IMR-90 (cell line): ENCODE data around the gene ZNF221. TPM values are rescaled to one million over a fixed set of nuclear protein-coding genes. Genes with fewer than 3 reads are reported as not detected.

Source experiments
- ATAC-seq: fragments of 200-7000 bp; cut with Tn5 transposase; 2 replicates; pipeline ENCODE4 v1.9.1; 2020; ENCODE audit warnings: low read depth, mild to moderate bottlenecking, moderate library complexity
- BruUV-seq: library from RNA; stranded (reverse); fragments of 400-500 nt; replicated peaks from 2 replicates; lab custom pipeline; 2021; lab: Mats Ljungman, UMichigan
- CTCF ChIA-PET: fragments of 300-600 bp; formaldehyde crosslinking; extraction: SDS; loops from one replicate; lab custom pipeline; 2021; ENCODE audit warnings: antibody characterized with exemption; lab: Yijun Ruan, JAX
- POLR2A ChIA-PET: fragments of 300-600 bp; sonication (Branson Sonifier 250); formaldehyde crosslinking; loops from one replicate; lab custom pipeline; 2022; ENCODE audit warnings: antibody characterized with exemption; ENCODE audit not compliant: unreplicated experiment; lab: Charles Lee
- DNase-seq: peaks from one replicate; pipeline ENCODE4 v3.0.0; 2013
- H2AFZ ChIP-seq: replicated peaks from 2 replicates; pipeline ENCODE3; 2013; ENCODE audit warnings: low read length, mild to moderate bottlenecking; ENCODE audit not compliant: poor library complexity
- H2AK5ac ChIP-seq: 2 replicates; pipeline ENCODE4 v1.6.1; 2013; ENCODE audit warnings: low read depth, low read length, inconsistent platforms
- H2AK9ac ChIP-seq: replicated peaks from 2 replicates; pipeline ENCODE3; 2013; ENCODE audit warnings: mild to moderate bottlenecking, low read depth, low read length, moderate library complexity; ENCODE audit not compliant: poor library complexity
- H2BK120ac ChIP-seq: 2 replicates; pipeline ENCODE4 v1.6.1; 2013; ENCODE audit warnings: low read depth, low read length, inconsistent platforms
- H2BK15ac ChIP-seq: 3 replicates; pipeline ENCODE4 v1.6.1; 2013; ENCODE audit warnings: low read depth, low read length, inconsistent platforms
- H2BK20ac ChIP-seq: 2 replicates; pipeline ENCODE4 v1.6.1; 2013; ENCODE audit warnings: low read depth, mild to moderate bottlenecking, inconsistent platforms, low read length, moderate library complexity
- H2BK5ac ChIP-seq: 2 replicates; pipeline ENCODE4 v1.6.1; 2013; ENCODE audit warnings: mild to moderate bottlenecking, low read depth, low read length, inconsistent platforms; ENCODE audit not compliant: poor library complexity, severe bottlenecking
- H3K14ac ChIP-seq: replicated peaks from 2 replicates; pipeline ENCODE4 v1.6.1; 2013; ENCODE audit warnings: low read depth, low read length, inconsistent platforms
- H3K18ac ChIP-seq: 2 replicates; pipeline ENCODE4 v1.6.1; 2013; ENCODE audit warnings: low read depth, low read length, control low read depth
- H3K23ac ChIP-seq: 2 replicates; pipeline ENCODE4 v1.6.1; 2013; ENCODE audit warnings: low read depth, low read length, inconsistent platforms
- H3K27ac ChIP-seq: 2 replicates; pipeline ENCODE4 v1.5.1; 2013; ENCODE audit warnings: mild to moderate bottlenecking, control low read depth, low read length; ENCODE audit not compliant: insufficient read depth
- H3K27me3 ChIP-seq: 2 replicates; pipeline ENCODE4 v1.6.1; 2013; ENCODE audit warnings: low read length; ENCODE audit not compliant: control insufficient read depth, insufficient read depth
- H3K36me3 ChIP-seq: 2 replicates; pipeline ENCODE4 v1.6.1; 2013; ENCODE audit warnings: low read length, mixed read lengths; ENCODE audit not compliant: control insufficient read depth, insufficient read depth
- H3K4ac ChIP-seq: 2 replicates; pipeline ENCODE4 v1.6.1; 2013; ENCODE audit warnings: low read depth, low read length, inconsistent platforms
- H3K4me1 ChIP-seq: 2 replicates; pipeline ENCODE4 v1.6.1; 2013; ENCODE audit warnings: low read length, mixed read lengths; ENCODE audit not compliant: control insufficient read depth, insufficient read depth
- H3K4me2 ChIP-seq: 2 replicates; pipeline ENCODE4 v1.6.1; 2013; ENCODE audit warnings: low read depth, mild to moderate bottlenecking, control low read depth, low read length, moderate library complexity
- H3K4me3 ChIP-seq: 2 replicates; pipeline ENCODE4 v1.5.1; 2013; ENCODE audit warnings: low read depth, mild to moderate bottlenecking, control low read depth, low read length, moderate library complexity; ENCODE audit not compliant: insufficient read depth
- H3K56ac ChIP-seq: 2 replicates; pipeline ENCODE4 v1.6.1; 2013; ENCODE audit warnings: low read length, inconsistent platforms; ENCODE audit not compliant: insufficient read depth; ENCODE audit errors: extremely low read depth
- H3K79me1 ChIP-seq, 2 experiments: 2 replicates each; pipeline ENCODE4 v1.6.1; 2013; ENCODE audit warnings: low read length in 2 of 2, inconsistent platforms in 1 of 2, low read depth in 1 of 2
- H3K9ac ChIP-seq: 2 replicates; pipeline ENCODE4 v1.6.1; 2013; ENCODE audit warnings: low read depth, low read length, control low read depth
- H3K9me1 ChIP-seq: 2 replicates; pipeline ENCODE4 v1.6.1; 2013; ENCODE audit warnings: low read length, inconsistent platforms; ENCODE audit not compliant: insufficient read depth
- H3K9me3 ChIP-seq: 2 replicates; pipeline ENCODE4 v1.6.1; 2013; ENCODE audit warnings: low read length; ENCODE audit not compliant: control insufficient read depth, insufficient read depth
- H4K20me1 ChIP-seq: 2 replicates; pipeline ENCODE4 v1.6.1; 2013; ENCODE audit warnings: low read length, inconsistent platforms; ENCODE audit not compliant: insufficient read depth
- H4K5ac ChIP-seq: 2 replicates; pipeline ENCODE4 v1.6.1; 2013; ENCODE audit warnings: mild to moderate bottlenecking, low read depth, low read length, control low read depth
- H4K8ac ChIP-seq, 2 experiments: 2 replicates each; pipeline ENCODE4 v1.6.1; 2013; ENCODE audit warnings: low read depth in 2 of 2, low read length in 2 of 2, control low read depth in 1 of 2, inconsistent platforms in 1 of 2
- H4K91ac ChIP-seq: 2 replicates; pipeline ENCODE4 v1.6.1; 2013; ENCODE audit warnings: low read depth, low read length, inconsistent platforms; ENCODE audit not compliant: insufficient read depth
- FOS ChIP-seq: fragments of 150-350 bp; IDR thresholded peaks from 2 replicates; pipeline ENCODE4 v1.6.1; 2016; ENCODE audit warnings: low read depth, low read length
- WGBS, 2 experiments: methylation state at CpG; one replicate each; pipeline versions ENCODE4 v1.1.5 to v1.1.7; 2013; ENCODE audit warnings: missing lambda C conversion rate in 2 of 2; ENCODE audit not compliant: insufficient read length in 1 of 2; ENCODE audit errors: extremely low coverage in 2 of 2; 5-methylcytosine and 5-hydroxymethylcytosine counted together
- dilution Hi-C: fragments of 300-500 bp; cut with HindIII; formaldehyde crosslinking; loops from one replicate; pipeline ENCODE4 v1.14.3; 2018; ENCODE audit warnings: low sequenced_read_pairs; ENCODE audit not compliant: unreplicated experiment
- in situ Hi-C: fragments of 300-500 bp; cut with MboI; formaldehyde crosslinking; loops from 3 replicates; pipeline ENCODE4 v1.14.3; 2019; ENCODE audit warnings: low sequenced_read_pairs, inconsistent platforms, mixed read lengths
- intact Hi-C: fragments of 100-400 bp; cut with micrococcal nuclease; formaldehyde crosslinking; loops from 2 replicates; pipeline ENCODE4 v1.10.0; 2022
- polyA plus RNA-seq, 3 experiments: library from polyadenylated mRNA; depleted of rRNA; stranded (reverse); fragments of >200 nt; gene quantifications; 2 replicates each; pipeline ENCODE4 v1.2.3, GENCODE V29; 2012; ENCODE audit warnings: low replicate concordance in 1 of 3
- total RNA-seq: library from RNA; depleted of rRNA; stranded (reverse); fragments of >200 nt; gene quantifications from 2 replicates; pipeline ENCODE4 v1.2.3, GENCODE V29; 2012

The ZNF221 gene
- total and polyA plus RNA-seq, 2 of the 4 experiments (the other 2 are of a cell fraction), result 1.0 to 10.6 TPM

DNA sequence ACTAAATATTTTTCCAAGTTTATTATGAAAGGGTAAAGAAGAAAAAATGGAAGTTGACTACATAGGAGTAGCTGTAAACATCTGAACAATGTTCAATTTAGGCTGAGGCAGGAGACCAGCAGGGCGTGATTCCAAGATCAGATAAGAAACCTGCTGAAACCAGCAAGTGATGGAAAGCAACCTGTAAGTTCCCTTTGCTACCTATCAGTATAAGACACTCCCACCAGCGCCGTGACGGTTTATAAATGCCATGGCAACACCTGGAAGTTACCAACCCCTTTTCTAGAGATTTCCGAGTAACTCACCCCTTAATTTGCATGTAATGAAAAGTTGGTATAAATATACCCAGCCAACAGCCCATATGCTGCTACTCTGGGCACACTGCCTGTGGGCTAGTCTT, 14.8 kb upstream of the ZNF221 start:
- Histone ChIP-seq H3K9ac (no peak overlapping the region), H4K5ac (no peak overlapping the region), H4K91ac (no peak overlapping the region), H2AK9ac (no peak overlapping the region), H2AK5ac (no peak overlapping the region), H2BK20ac (no peak overlapping the region), H3K36me3 (peaks cover 2% of the 10 kb centered on the region), H3K23ac (no peak overlapping the region), H3K14ac (no peak overlapping the region), H3K27me3 (no peaks in the 10 kb centered on the region), H3K56ac (no peak overlapping the region), H3K27ac (no peak overlapping the region), H2BK120ac (no peak overlapping the region), H3K9me3 (no peaks in the 10 kb centered on the region), H2AFZ (no peak overlapping the region), H4K20me1 (no peaks in the 10 kb centered on the region), H3K4me2 (no peak overlapping the region), H3K9me1 (no peaks in the 10 kb centered on the region), H3K18ac (no peak overlapping the region), H4K8ac (peak overlapping the region in 1 of 2 experiments; percentile 73; a peak in 2 of 4 replicates), H3K4ac (no peak overlapping the region), H3K4me1 (no peaks in the 10 kb centered on the region), H2BK15ac (no peak overlapping the region), H2BK5ac (no peak overlapping the region), H3K4me3 (no peak overlapping the region), H3K79me1 (peaks cover 10 to 11% of the 10 kb centered on the region in 2 experiments; a peak in 2 of 4 replicates)
- no peak for ATAC-seq
- DNase-seq, result no peak
- ChIA-PET POLR2A (no interaction called here), CTCF (interaction anchor here (0.6 kb wide), 1 partner anchor 1052 kb away, joined by 4 read pairs; no protein-coding TSS in a partner anchor)
- in situ Hi-C loops, result no loop called here
- no CpG with 5 or more reads among the region's 5 CpGs for WGBS, 2 experiments
- no peak for TF ChIP-seq FOS
- no TSS peak for BruUV-seq
- intact Hi-C loops, result loop anchor here (10.0 kb wide), 1 partner anchor 159 kb away; the partner anchor contains the start of gene ZNF224
- dilution Hi-C loops, result no loop called here
